ENCODE data around the gene MPP3. TPM values are rescaled to one million over a fixed set of nuclear protein-coding genes. Genes with fewer than 3 reads are reported as not detected.

MPP3 gene
- total RNA-seq, 1 experiment from 2014 or later, result 11.3 TPM

DNA sequence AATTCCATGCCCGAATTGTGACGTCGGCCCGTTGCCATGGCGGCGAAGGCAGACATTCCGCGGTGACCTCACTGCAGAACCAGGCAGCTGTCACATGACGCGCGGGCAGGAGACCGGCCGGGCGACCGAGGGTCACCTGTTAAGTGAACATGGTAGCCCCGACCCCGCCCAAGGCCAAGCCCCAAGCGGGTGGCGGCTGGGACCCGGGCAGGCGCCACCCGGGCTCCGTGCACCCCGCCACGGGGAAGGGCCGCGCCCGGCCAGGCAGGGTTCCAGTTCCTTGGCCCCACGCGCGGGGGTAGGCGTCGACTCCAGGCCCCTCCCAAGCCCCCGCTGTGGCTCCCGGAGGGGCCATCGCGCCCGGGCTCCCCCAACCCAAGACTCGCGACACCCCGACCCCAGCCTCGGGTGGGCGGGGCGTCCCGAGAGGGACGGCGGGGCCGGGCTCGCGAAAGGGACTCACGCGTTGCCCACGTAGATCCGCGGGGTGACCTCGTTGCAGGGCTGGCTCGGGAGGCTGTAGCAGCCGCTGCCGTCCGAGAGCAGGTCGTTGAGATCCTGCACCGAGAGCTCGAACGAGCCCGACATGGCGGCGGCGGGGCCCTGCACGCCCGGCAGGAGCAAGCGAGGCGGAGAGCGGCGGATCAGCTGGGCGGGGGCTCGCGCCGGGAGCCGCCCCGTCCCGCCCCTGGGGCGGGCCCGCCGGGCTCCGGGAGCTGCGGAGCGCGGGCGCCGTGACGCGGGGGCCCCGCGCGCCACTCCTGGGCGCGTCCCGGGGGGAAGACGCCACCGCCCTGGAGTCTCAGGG is 54.4 kb downstream of the MPP3 start, which contains the start of gene DUSP3:
DUSP3 (minus strand) TSS at position 641 of the 808 bp plus-strand sequence; CDS start at position 588, 53 bp downstream.
- Mint-ChIP-seq H3K4me1 (peaks cover 19% of the 10 kb centered on the region), H3K4me3 (peak within 1 kb of the TSS; percentile 81), H3K36me3 (peaks cover 12% of the 10 kb centered on the region), H3K9me3 (no peaks in the 10 kb centered on the region), H3K27me3 (ENCODE audit: low read depth) (peaks cover 24% of the 10 kb centered on the region), H3K27ac (peak within 1 kb of the TSS; percentile 84)
- peak; percentile 96 for DNase-seq (ENCODE audit: low spot score)
- ATAC-seq, result peak; percentile 84
- CTCF ChIA-PET, result interaction anchor here (0.7 to 2.9 kb wide), 6 partner anchors 12 to 70 kb away, joined by 3 to 23 read pairs (median 4); partner anchors contain the start of gene CD300LG
- POLR2A ChIA-PET, result interaction anchor here (1.0 to 1.6 kb wide), 4 partner anchors 12 to 252 kb away, joined by 3 to 7 read pairs (median 4); partner anchors contain the start of gene CD300LG
- TF ChIP-seq ZNF138 (CRISPR knock-in tag; conservative IDR thresholded peaks at IDR 0.05), result no peak
- TF ChIP-seq JAZF1 (CRISPR knock-in tag; IDR thresholded peaks at IDR 0.05), result no peak
- TF ChIP-seq ZNF232 (CRISPR knock-in tag; IDR thresholded peaks at IDR 0.05), result 0 out of 2 replicates have a peak, but pooled peaks have one; percentile 49
- TF ChIP-seq TEAD1 (CRISPR knock-in tag; IDR thresholded peaks at IDR 0.05), result 0 out of 2 replicates have a peak, but pooled peaks have one; percentile 35
- TF ChIP-seq, protein P1, sequence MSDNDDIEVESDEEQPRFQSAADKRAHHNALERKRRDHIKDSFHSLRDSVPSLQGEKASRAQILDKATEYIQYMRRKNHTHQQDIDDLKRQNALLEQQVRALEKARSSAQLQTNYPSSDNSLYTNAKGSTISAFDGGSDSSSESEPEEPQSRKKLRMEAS (CRISPR knock-in tag; IDR thresholded peaks at IDR 0.05), result no peak
- TF ChIP-seq GRHL2 (CRISPR knock-in tag; IDR thresholded peaks at IDR 0.05; ENCODE audit: insufficient replicate concordance, severe bottlenecking), result no peak
- TF ChIP-seq STAT6 (CRISPR knock-in tag; conservative IDR thresholded peaks at IDR 0.05; ENCODE audit: low read depth), result no peak
- TF ChIP-seq OVOL2 (CRISPR knock-in tag; IDR thresholded peaks at IDR 0.05; ENCODE audit: borderline replicate concordance), result no peak
- TF ChIP-seq ZNF317 (CRISPR knock-in tag; IDR thresholded peaks at IDR 0.05; ENCODE audit: borderline replicate concordance, low read depth), result 0 out of 2 replicates have a peak, but pooled peaks have one; percentile 24
- TF ChIP-seq ZBTB21 (CRISPR knock-in tag; IDR thresholded peaks at IDR 0.05; ENCODE audit: borderline replicate concordance), result peak; percentile 92
- peak; percentile 55 for TF ChIP-seq FOXP1 (CRISPR knock-in tag; IDR thresholded peaks at IDR 0.05; ENCODE audit: borderline replicate concordance)
- TF ChIP-seq AR (CRISPR knock-in tag; IDR thresholded peaks at IDR 0.05), result no peak
- 0 out of 2 replicates have a peak, but pooled peaks have one; percentile 3 for TF ChIP-seq CREM (CRISPR knock-in tag; IDR thresholded peaks at IDR 0.05)
- TF ChIP-seq E2F1 (CRISPR knock-in tag; IDR thresholded peaks at IDR 0.05), result no peak
- TF ChIP-seq USF1 (CRISPR knock-in tag; IDR thresholded peaks at IDR 0.05), result peak; percentile 94
- TF ChIP-seq ZNF281 (CRISPR knock-in tag; IDR thresholded peaks at IDR 0.05), result no peak
- peak; percentile 60; the same call in 1 of the 2 replicates for TF ChIP-seq MYBL2 (CRISPR knock-in tag; IDR thresholded peaks at IDR 0.05)
- peak; percentile 79 for TF ChIP-seq ZNF423 (CRISPR knock-in tag; IDR thresholded peaks at IDR 0.05)
- no peak for TF ChIP-seq ZMAT4 (CRISPR knock-in tag; IDR thresholded peaks at IDR 0.05)
- no peak for TF ChIP-seq NR1H2 (CRISPR knock-in tag; IDR thresholded peaks at IDR 0.05)
- TF ChIP-seq SP1 (CRISPR knock-in tag; conservative IDR thresholded peaks at IDR 0.05), result peak; percentile 81
- peak; percentile 95 for TF ChIP-seq USF2 (CRISPR knock-in tag; IDR thresholded peaks at IDR 0.05)
- peak; percentile 30; the same call in 1 of the 2 replicates for TF ChIP-seq FOXK1 (CRISPR knock-in tag; IDR thresholded peaks at IDR 0.05)
- TF ChIP-seq JUN (CRISPR knock-in tag; IDR thresholded peaks at IDR 0.05), result 0 out of 2 replicates have a peak, but pooled peaks have one; percentile 19
